Myocyte (in vitro differentiated cells): ENCODE results near the gene GLI3. TPM values are rescaled to one million over a fixed set of nuclear protein-coding genes. Genes with fewer than 3 reads are reported as not detected.
A peak's percentile ranks its signal among the peaks of the same experiment; 100 is the strongest.

Experiments used
- DNase-seq: peaks from one replicate; pipeline ENCODE4 v3.0.0-alpha.2; 2012; ENCODE audit warnings: low read depth
- total RNA-seq: library from RNA; depleted of rRNA; stranded (reverse); fragments of >200 nt; gene quantifications from 2 replicates; pipeline ENCODE4 v1.2.3, GENCODE V29; 2014

GLI3 gene
- total RNA-seq, 1 donor from 2014 or later, result 3.7 TPM

GRCh38 chr7:42143711-42144600 lies 93.1 kb downstream of the GLI3 start:
- no peak for DNase-seq

GRCh38 chr7:42142089-42142488 lies 94.9 kb downstream of the GLI3 start:
- DNase-seq, result no peak

GRCh38 chr7:42139751-42140150 lies 97.3 kb downstream of the GLI3 start:
- DNase-seq, result no peak

GRCh38 chr7:42138691-42139090 lies 98.3 kb downstream of the GLI3 start:
- DNase-seq, result no peak

- DNase-seq, result no peak
Observed at GRCh38 chr7:42137941-42138340, 99.1 kb downstream of the GLI3 start.

GRCh38 chr7:42137431-42137830 lies 99.6 kb downstream of the GLI3 start:
- DNase-seq, result no peak

GRCh38 chr7:42135728-42136127 lies 101.3 kb downstream of the GLI3 start:
- DNase-seq, result no peak

- DNase-seq, result no peak
Observed at GRCh38 chr7:42134276-42134876, 102.6 kb downstream of the GLI3 start.

- no peak for DNase-seq
Observed at GRCh38 chr7:42133321-42133720, 103.7 kb downstream of the GLI3 start.

- peak; percentile 30 for DNase-seq
Observed at GRCh38 chr7:42128703-42129102, 108.3 kb downstream of the GLI3 start.

- no peak for DNase-seq
Observed at GRCh38 chr7:42127232-42127622, 109.8 kb downstream of the GLI3 start.

GRCh38 chr7:42126475-42127231 lies 110.4 kb downstream of the GLI3 start:
- no peak for DNase-seq

- no peak for DNase-seq
Observed at GRCh38 chr7:42125321-42125720, 111.7 kb downstream of the GLI3 start.

- no peak for DNase-seq
Observed at GRCh38 chr7:42123716-42124115, 113.3 kb downstream of the GLI3 start.

GRCh38 chr7:42120191-42120590 lies 116.8 kb downstream of the GLI3 start:
- DNase-seq, result no peak

- no peak for DNase-seq
Observed at GRCh38 chr7:42117201-42117600, 119.8 kb downstream of the GLI3 start.

- DNase-seq, result peak; percentile 64
Observed at GRCh38 chr7:42115795-42116194, 121.2 kb downstream of the GLI3 start.

GRCh38 chr7:42110333-42110732 lies 126.7 kb downstream of the GLI3 start:
- no peak for DNase-seq

GRCh38 chr7:42108803-42109528 lies 128.0 kb downstream of the GLI3 start:
- DNase-seq, result no peak

- DNase-seq, result peak; percentile 80
Observed at GRCh38 chr7:42107484-42108240, 129.3 kb downstream of the GLI3 start.

- DNase-seq, result no peak
Observed at GRCh38 chr7:42106562-42106961, 130.4 kb downstream of the GLI3 start.
